IMR-90 (cell line): ENCODE data around the gene TENT4B.

Source experiments
- CEBPB ChIP-seq: IDR thresholded peaks from 2 replicates; pipeline ENCODE4 v1.6.1; 2012; ENCODE audit warnings: low read depth, low read length, improper control_type of control experiment
- CHD1 ChIP-seq: IDR thresholded peaks from 2 replicates; pipeline ENCODE4 v1.6.1; 2012; ENCODE audit warnings: low read depth, low read length, improper control_type of control experiment
- CTCF ChIP-seq: conservative IDR thresholded peaks from 2 replicates; pipeline ENCODE4 v1.5.1; 2012; ENCODE audit warnings: mild to moderate bottlenecking, low read depth, low read length, improper control_type of control experiment
- ELK1 ChIP-seq: fragments of 150-350 bp; IDR thresholded peaks from 2 replicates; pipeline ENCODE4 v1.6.1; 2016; ENCODE audit warnings: low read depth, mild to moderate bottlenecking, low read length, moderate library complexity, borderline replicate concordance
- FOS ChIP-seq: fragments of 150-350 bp; IDR thresholded peaks from 2 replicates; pipeline ENCODE4 v1.6.1; 2016; ENCODE audit warnings: low read depth, low read length
- MXI1 ChIP-seq: IDR thresholded peaks from 2 replicates; pipeline ENCODE4 v1.6.1; 2012; ENCODE audit warnings: low read depth, mild to moderate bottlenecking, low read length, moderate library complexity, borderline replicate concordance
- NFE2L2 ChIP-seq: fragments of 150-350 bp; IDR thresholded peaks from 2 replicates; pipeline ENCODE4 v1.6.1; 2016; ENCODE audit warnings: low read depth, mild to moderate bottlenecking, low read length
- POLR2A ChIP-seq: IDR thresholded peaks from 2 replicates; pipeline ENCODE4 v1.6.1; 2012; ENCODE audit warnings: mild to moderate bottlenecking, low read depth, low read length
- RAD21 ChIP-seq: IDR thresholded peaks from 2 replicates; pipeline ENCODE4 v1.6.1; 2012; ENCODE audit warnings: low read length, improper control_type of control experiment
- RCOR1 ChIP-seq: IDR thresholded peaks from 2 replicates; pipeline ENCODE4 v1.6.1; 2012; ENCODE audit warnings: mild to moderate bottlenecking, low read length, improper control_type of control experiment; ENCODE audit not compliant: insufficient replicate concordance
- SMC3 ChIP-seq: fragments of 150-350 bp; IDR thresholded peaks from 2 replicates; pipeline ENCODE4 v1.6.1; 2016; ENCODE audit warnings: low read depth, mild to moderate bottlenecking, antibody characterized with exemption, low read length, moderate library complexity

GRCh38 chr16:50276326-50276640, 123.2 kb downstream of the TENT4B start:
- TF ChIP-seq CTCF: no peak
- no peak for TF ChIP-seq NFE2L2
- no peak for TF ChIP-seq POLR2A
- no peak for TF ChIP-seq RAD21
- TF ChIP-seq ELK1: no peak
- no peak for TF ChIP-seq RCOR1
- TF ChIP-seq MXI1: no peak
- TF ChIP-seq SMC3: no peak
- no peak for TF ChIP-seq CEBPB
- no peak for TF ChIP-seq FOS
- no peak for TF ChIP-seq CHD1
